Effector memory CD4-positive, alpha-beta T cell (primary cell): Measurements from ENCODE around the gene SPPL2B.

Experiments used
- DNase-seq, 3 donors: peaks; one replicate each; pipeline ENCODE4 v3.0.0-alpha.2; 2020
- H3K27ac ChIP-seq: 2 replicates; pipeline ENCODE4 v1.7.0; 2013; ENCODE audit warnings: mild to moderate bottlenecking, low read length, moderate library complexity; ENCODE audit not compliant: insufficient read depth, poor library complexity, severe bottlenecking
- H3K27me3 ChIP-seq: replicated peaks from 2 replicates; pipeline ENCODE4 v1.7.0; 2013; ENCODE audit warnings: mild to moderate bottlenecking, low read length; ENCODE audit not compliant: insufficient read depth, control insufficient read depth, poor library complexity, severe bottlenecking
- H3K36me3 ChIP-seq: 2 replicates; pipeline ENCODE4 v1.7.0; 2013; ENCODE audit warnings: mild to moderate bottlenecking, low read length, moderate library complexity; ENCODE audit not compliant: control insufficient read depth, insufficient read depth
- H3K4me1 ChIP-seq: 2 replicates; pipeline ENCODE4 v1.7.0; 2013; ENCODE audit warnings: low read length, mild to moderate bottlenecking; ENCODE audit not compliant: control insufficient read depth, insufficient read depth, poor library complexity, severe bottlenecking
- H3K4me3 ChIP-seq: 2 replicates; pipeline ENCODE4 v1.7.0; 2013; ENCODE audit warnings: low read length, low read depth, mild to moderate bottlenecking; ENCODE audit not compliant: insufficient read depth, poor library complexity, severe bottlenecking
- H3K9me3 ChIP-seq: 2 replicates; pipeline ENCODE4 v1.7.0; 2013; ENCODE audit warnings: mild to moderate bottlenecking, low read length, moderate library complexity; ENCODE audit not compliant: control insufficient read depth

Gene SPPL2B

DNA sequence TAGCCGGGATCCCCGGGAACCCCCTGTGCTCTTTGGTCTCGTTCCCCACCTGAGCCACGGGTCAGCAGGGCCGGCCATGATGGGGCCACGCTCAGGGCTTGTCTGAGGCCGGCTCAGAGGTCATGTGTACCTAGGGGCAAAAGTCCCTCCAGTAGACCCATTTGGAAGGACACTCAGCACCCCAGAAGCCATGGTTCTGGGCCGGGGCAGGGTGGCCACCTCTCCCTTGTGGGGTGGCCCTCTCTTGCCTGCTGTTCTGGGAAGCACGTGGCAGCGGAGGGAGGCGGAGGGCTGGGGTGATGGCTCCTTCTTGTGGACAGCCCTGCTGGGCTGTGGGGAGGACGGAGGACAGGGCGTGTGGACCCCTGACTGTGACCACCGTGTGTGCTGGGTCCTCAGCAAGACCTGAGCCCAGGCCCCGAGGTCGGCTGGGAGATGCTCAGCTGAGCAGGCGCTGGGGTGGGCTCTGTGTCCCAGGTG, 40.1 kb upstream of the SPPL2B start:
- no peak overlapping the region for H3K27ac ChIP-seq
- no peak for DNase-seq
- no peak overlapping the region for H3K4me3 ChIP-seq
- H3K4me1 ChIP-seq: peaks cover 20% of the 10 kb centered on the region
- no peaks in the 10 kb centered on the region for H3K36me3 ChIP-seq
- H3K27me3 ChIP-seq: no peaks in the 10 kb centered on the region
- H3K9me3 ChIP-seq: no peaks in the 10 kb centered on the region

DNA sequence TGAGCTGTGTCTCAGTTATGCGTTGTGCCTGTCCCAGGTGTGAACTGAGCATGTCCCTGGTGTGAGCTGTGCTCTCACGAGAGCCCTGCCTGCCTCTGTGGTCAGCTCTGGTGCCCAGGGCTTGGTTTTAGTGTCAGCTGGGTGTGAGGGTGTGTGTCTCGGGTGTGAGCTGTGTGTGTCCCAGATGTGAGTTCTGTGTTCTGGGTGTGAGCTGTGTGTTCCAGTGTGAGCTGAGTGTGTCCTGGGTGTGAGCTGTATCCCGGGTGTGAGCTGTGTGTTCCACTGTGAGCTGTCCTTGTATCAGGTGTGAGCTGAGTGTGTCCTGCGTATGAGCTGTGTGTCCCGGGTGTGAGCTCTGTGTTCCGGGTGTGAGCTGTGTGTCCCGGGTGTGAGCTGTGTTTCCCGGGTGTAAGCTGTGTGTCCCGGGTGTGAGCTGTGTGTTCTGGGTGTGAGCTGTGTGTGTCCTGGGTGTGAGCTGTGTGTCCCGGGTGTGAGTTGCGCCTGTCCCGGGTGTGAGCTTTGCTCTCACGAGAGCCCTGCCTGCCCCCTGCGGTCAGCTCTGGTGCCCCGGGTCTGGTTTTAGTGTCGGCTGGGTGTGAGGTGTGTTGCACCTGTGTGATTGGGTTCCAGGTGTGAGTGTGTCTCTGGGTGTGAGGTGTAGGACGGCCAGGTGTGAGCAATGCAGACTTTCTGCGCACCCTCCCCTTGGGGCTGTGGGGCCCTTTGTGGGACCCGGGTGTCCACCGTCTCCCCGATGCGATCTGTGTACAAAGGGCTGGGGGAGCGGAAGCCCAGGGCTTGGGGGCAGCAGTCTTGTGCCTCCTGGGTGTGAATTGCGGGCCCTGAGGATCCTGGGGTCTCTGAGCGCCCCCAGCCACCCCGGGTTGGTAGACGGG, 39.4 kb upstream of the SPPL2B start:
- H3K27me3 ChIP-seq: no peaks in the 10 kb centered on the region
- no peaks in the 10 kb centered on the region for H3K9me3 ChIP-seq
- peak overlapping the region; percentile 72 for H3K4me3 ChIP-seq
- H3K27ac ChIP-seq: peak overlapping the region; percentile 37
- no peaks in the 10 kb centered on the region for H3K36me3 ChIP-seq
- no peak for DNase-seq
- peaks cover 20% of the 10 kb centered on the region for H3K4me1 ChIP-seq

DNA sequence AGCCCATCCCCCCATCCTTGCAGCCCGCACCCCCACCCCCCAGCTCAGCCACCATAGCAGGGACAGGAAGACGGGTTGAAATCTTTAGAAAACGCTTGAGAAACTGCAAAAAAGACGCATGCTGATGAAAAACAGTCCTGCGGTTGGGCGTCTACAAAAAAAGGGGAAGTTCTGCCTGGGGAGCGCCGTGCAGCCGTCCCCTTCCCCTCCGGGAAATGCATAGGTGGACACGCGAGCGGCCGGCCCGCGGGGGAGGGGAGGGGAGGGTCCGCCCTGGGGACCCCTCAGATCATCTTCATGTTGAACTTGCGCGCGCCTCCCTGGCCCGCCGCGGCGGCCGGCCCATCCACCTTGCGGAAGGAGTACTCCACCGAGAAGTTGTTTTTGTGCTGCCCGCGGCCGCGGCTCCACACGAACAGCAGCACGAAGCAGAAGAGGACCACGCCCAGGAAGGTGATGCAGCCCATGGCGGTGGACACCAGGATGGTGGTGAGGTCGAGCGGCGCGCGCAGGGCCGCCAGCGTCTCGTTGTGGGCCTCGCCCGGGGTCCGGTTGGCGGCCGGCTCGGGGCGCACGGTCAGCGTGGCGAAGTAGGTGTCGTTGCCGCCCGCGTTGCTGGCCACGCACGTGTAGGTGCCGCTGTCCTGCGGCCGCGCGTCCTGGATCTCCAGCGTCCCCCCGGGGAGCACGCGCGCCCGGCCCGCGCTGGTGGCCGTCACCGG, 38.6 kb upstream of the SPPL2B start:
- peaks cover 20% of the 10 kb centered on the region for H3K4me1 ChIP-seq

DNA sequence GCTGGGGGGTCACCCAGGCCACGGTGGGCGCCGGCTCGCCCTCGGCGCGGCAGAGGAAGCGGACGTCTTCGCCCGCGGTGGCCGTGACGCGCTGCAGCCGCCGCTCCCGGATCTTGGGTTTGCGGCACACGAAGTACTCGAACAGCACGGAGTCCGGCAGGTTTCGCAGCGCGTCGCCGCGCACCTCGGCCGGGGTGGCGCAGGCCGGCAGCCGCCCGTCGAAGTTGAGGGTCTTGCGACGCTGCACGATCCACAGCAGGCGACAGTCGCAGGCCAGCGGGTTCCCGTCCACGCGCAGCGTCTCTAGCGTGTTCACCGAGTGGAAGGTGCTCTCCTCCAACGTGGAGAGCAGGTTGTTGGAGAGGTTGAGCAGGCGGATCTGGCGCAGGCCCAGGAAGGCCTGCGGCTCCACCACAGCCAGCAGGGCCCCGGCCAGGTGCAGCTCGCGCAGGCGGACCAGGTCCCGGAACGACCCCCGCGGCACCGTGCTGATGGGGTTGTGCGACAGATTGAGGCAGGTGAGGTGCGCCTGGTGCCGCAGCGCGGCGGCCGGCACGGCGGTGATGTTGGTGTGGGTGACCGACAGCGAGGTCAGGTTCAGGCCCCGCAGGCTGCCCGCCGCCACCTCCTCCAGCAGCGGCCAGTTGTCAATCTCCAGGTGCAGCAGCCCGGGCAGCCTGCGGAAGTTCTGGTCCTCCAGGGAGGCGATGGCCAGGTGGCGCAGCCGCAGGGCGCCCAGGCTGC, 37.9 kb upstream of the SPPL2B start:
- H3K27ac ChIP-seq: peak overlapping the region; percentile 37
- DNase-seq: no peak
- no peaks in the 10 kb centered on the region for H3K9me3 ChIP-seq
- no peaks in the 10 kb centered on the region for H3K36me3 ChIP-seq
- no peaks in the 10 kb centered on the region for H3K27me3 ChIP-seq
- peak overlapping the region; percentile 72 for H3K4me3 ChIP-seq
- H3K4me1 ChIP-seq: peaks cover 20% of the 10 kb centered on the region

More for the DNA sequence above, 38.6 kb upstream of the SPPL2B start:
- H3K27ac ChIP-seq: peak overlapping the region; percentile 37
- H3K9me3 ChIP-seq: no peaks in the 10 kb centered on the region
- peak overlapping the region; percentile 72 for H3K4me3 ChIP-seq
- H3K27me3 ChIP-seq: no peaks in the 10 kb centered on the region
- peak in 2 of 3 donors; percentile 32 to 36 for DNase-seq
- no peaks in the 10 kb centered on the region for H3K36me3 ChIP-seq

DNA sequence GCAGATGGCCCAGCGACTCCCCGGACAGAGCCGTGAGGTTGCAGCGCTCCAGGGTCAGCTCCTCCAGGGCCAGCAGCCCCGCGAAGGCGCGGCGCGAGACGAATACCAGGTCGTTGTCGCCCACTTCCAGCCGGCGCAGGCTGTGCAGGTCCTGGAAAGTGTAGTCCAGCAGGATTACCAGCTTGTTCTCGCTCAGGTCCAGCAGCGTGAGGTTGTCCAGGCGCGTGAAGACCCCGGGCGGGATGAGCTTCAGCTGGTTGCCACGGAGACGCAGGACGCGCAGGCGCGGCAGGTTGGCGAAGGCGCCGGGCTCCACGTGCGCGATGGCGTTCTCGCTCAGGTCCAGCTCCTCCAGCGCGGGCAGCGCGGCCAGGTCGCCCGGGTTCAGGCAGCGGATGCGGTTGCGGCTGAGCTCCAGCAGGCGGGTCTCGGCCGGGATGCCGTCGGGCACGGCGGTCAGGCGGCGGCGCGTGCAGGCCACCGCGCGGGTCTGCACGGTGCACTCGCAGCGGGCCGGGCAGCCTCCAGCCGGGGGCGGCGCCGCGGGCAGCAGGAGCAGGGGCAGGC, 37.2 kb upstream of the SPPL2B start:
- DNase-seq: no peak
- no peak overlapping the region for H3K27ac ChIP-seq
- H3K27me3 ChIP-seq: no peaks in the 10 kb centered on the region
- H3K4me3 ChIP-seq: peak overlapping the region; percentile 72
- H3K36me3 ChIP-seq: no peaks in the 10 kb centered on the region
- peaks cover 20% of the 10 kb centered on the region for H3K4me1 ChIP-seq
- H3K9me3 ChIP-seq: no peaks in the 10 kb centered on the region

DNA sequence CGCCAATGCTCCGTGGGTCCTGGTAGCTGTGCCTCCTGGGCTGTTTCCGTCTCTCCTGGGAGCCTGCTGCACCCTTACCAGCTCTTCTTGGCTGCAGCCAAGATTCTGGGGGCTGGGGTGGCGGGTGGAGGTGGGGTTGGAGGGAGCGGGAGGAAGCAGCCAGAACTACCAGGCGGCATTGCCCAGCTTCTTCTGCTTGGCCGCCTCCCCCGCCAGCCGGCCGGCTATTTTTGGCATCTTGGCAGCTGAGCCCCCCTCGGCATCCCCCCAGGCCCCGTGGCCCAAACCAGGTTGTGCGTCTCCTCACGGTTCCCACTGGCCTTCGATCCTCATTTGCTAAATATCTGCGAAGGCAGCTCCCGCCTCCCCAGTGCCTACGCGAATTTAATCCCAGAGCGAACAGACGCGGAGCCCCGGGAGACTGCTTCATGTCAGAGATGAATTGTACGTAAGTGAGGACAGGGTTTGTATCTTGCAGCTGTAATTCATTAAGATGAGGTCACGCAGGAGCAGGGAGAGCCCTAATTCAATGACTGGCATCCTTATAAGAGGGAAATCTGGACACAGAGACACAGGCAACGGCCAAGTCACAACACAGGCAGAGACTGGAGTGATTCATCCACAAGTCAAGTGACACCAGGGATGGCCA, 33.7 kb upstream of the SPPL2B start:
- no peaks in the 10 kb centered on the region for H3K27me3 ChIP-seq
- H3K36me3 ChIP-seq: no peaks in the 10 kb centered on the region
- no peak overlapping the region for H3K4me3 ChIP-seq
- no peaks in the 10 kb centered on the region for H3K9me3 ChIP-seq
- DNase-seq: no peak
- H3K27ac ChIP-seq: no peak overlapping the region
- peaks cover 8% of the 10 kb centered on the region for H3K4me1 ChIP-seq

DNA sequence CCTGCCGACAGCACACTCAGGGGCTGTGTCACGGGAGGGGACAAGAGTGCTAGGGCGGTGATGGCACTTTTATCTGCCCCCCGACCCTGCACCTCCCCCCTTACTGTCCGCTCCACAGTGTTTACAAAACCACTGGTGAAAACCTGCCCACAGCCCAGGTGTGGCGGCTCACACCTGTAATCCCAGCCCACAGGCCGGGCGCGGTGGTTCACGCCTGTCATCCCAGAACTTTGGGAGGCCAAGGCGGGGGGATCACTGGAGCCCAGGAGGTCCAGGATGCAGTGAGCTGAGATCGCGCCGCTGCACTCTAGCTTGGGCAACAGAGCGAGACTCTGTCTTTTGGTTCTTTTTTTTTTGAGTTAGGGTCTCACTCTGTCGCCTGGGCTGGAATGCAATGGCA, 32.3 kb upstream of the SPPL2B start:
- Histone ChIP-seq H3K4me1 (peaks cover 2% of the 10 kb centered on the region), H3K36me3 (no peaks in the 10 kb centered on the region), H3K9me3 (no peaks in the 10 kb centered on the region), H3K4me3 (no peak overlapping the region), H3K27ac (no peak overlapping the region), H3K27me3 (no peaks in the 10 kb centered on the region)
- DNase-seq: no peak

DNA sequence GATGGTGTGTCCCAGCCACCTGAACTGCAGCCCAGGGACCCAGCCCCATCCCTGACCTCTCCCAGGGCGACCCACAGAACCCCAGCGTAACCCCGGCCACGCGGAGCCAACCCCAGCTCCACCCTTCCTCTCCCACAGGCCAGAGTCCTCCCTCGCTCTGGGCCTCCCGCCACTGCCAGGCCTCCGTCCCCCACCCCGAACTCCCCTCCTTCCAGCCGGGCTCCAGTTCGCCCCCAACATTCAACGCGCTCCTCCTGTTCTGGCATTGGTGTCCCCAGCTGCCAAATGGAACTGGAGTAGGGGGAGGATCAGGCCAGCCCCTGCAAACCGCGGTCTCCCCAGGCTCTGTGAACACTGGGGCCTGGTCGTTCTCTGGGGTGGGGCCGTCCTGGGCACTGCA, 28.0 kb upstream of the SPPL2B start:
- no peaks in the 10 kb centered on the region for H3K36me3 ChIP-seq
- H3K27ac ChIP-seq: no peak overlapping the region

More for the DNA sequence above, 28.0 kb upstream of the SPPL2B start:
- H3K4me3 ChIP-seq: no peak overlapping the region
- no peaks in the 10 kb centered on the region for H3K9me3 ChIP-seq
- peaks cover 9% of the 10 kb centered on the region for H3K4me1 ChIP-seq
- peaks cover 11% of the 10 kb centered on the region for H3K27me3 ChIP-seq
- no peak for DNase-seq
